IMR-90 (cell line): ENCODE measurements around the gene GRAMD1B. TPM values are rescaled to one million over a fixed set of nuclear protein-coding genes. Genes with fewer than 3 reads are reported as not detected.

ENCODE experiments used
- ATAC-seq: fragments of 200-7000 bp; cut with Tn5 transposase; 2 replicates; pipeline ENCODE4 v1.9.1; 2020; ENCODE audit warnings: low read depth, mild to moderate bottlenecking, moderate library complexity
- BruUV-seq: library from RNA; stranded (reverse); fragments of 400-500 nt; replicated peaks from 2 replicates; lab custom pipeline; 2021; lab: Mats Ljungman, UMichigan
- CTCF ChIA-PET: fragments of 300-600 bp; formaldehyde crosslinking; extraction: SDS; loops from one replicate; lab custom pipeline; 2021; ENCODE audit warnings: antibody characterized with exemption; lab: Yijun Ruan, JAX
- POLR2A ChIA-PET: fragments of 300-600 bp; sonication (Branson Sonifier 250); formaldehyde crosslinking; loops from one replicate; lab custom pipeline; 2022; ENCODE audit warnings: antibody characterized with exemption; ENCODE audit not compliant: unreplicated experiment; lab: Charles Lee
- DNase-seq: peaks from one replicate; pipeline ENCODE4 v3.0.0; 2013
- H2AFZ ChIP-seq: replicated peaks from 2 replicates; pipeline ENCODE3; 2013; ENCODE audit warnings: low read length, mild to moderate bottlenecking; ENCODE audit not compliant: poor library complexity
- H2AK5ac ChIP-seq: 2 replicates; pipeline ENCODE4 v1.6.1; 2013; ENCODE audit warnings: low read depth, low read length, inconsistent platforms
- H2AK9ac ChIP-seq: replicated peaks from 2 replicates; pipeline ENCODE3; 2013; ENCODE audit warnings: mild to moderate bottlenecking, low read depth, low read length, moderate library complexity; ENCODE audit not compliant: poor library complexity
- H2BK120ac ChIP-seq: 2 replicates; pipeline ENCODE4 v1.6.1; 2013; ENCODE audit warnings: low read depth, low read length, inconsistent platforms
- H2BK15ac ChIP-seq: 3 replicates; pipeline ENCODE4 v1.6.1; 2013; ENCODE audit warnings: low read depth, low read length, inconsistent platforms
- H2BK20ac ChIP-seq: 2 replicates; pipeline ENCODE4 v1.6.1; 2013; ENCODE audit warnings: low read depth, mild to moderate bottlenecking, inconsistent platforms, low read length, moderate library complexity
- H2BK5ac ChIP-seq: 2 replicates; pipeline ENCODE4 v1.6.1; 2013; ENCODE audit warnings: mild to moderate bottlenecking, low read depth, low read length, inconsistent platforms; ENCODE audit not compliant: poor library complexity, severe bottlenecking
- H3K14ac ChIP-seq: replicated peaks from 2 replicates; pipeline ENCODE4 v1.6.1; 2013; ENCODE audit warnings: low read depth, low read length, inconsistent platforms
- H3K18ac ChIP-seq: 2 replicates; pipeline ENCODE4 v1.6.1; 2013; ENCODE audit warnings: low read depth, low read length, control low read depth
- H3K23ac ChIP-seq: 2 replicates; pipeline ENCODE4 v1.6.1; 2013; ENCODE audit warnings: low read depth, low read length, inconsistent platforms
- H3K27ac ChIP-seq: 2 replicates; pipeline ENCODE4 v1.5.1; 2013; ENCODE audit warnings: mild to moderate bottlenecking, control low read depth, low read length; ENCODE audit not compliant: insufficient read depth
- H3K27me3 ChIP-seq: 2 replicates; pipeline ENCODE4 v1.6.1; 2013; ENCODE audit warnings: low read length; ENCODE audit not compliant: control insufficient read depth, insufficient read depth
- H3K36me3 ChIP-seq: 2 replicates; pipeline ENCODE4 v1.6.1; 2013; ENCODE audit warnings: low read length, mixed read lengths; ENCODE audit not compliant: control insufficient read depth, insufficient read depth
- H3K4ac ChIP-seq: 2 replicates; pipeline ENCODE4 v1.6.1; 2013; ENCODE audit warnings: low read depth, low read length, inconsistent platforms
- H3K4me1 ChIP-seq: 2 replicates; pipeline ENCODE4 v1.6.1; 2013; ENCODE audit warnings: low read length, mixed read lengths; ENCODE audit not compliant: control insufficient read depth, insufficient read depth
- H3K4me2 ChIP-seq: 2 replicates; pipeline ENCODE4 v1.6.1; 2013; ENCODE audit warnings: low read depth, mild to moderate bottlenecking, control low read depth, low read length, moderate library complexity
- H3K4me3 ChIP-seq: 2 replicates; pipeline ENCODE4 v1.5.1; 2013; ENCODE audit warnings: low read depth, mild to moderate bottlenecking, control low read depth, low read length, moderate library complexity; ENCODE audit not compliant: insufficient read depth
- H3K56ac ChIP-seq: 2 replicates; pipeline ENCODE4 v1.6.1; 2013; ENCODE audit warnings: low read length, inconsistent platforms; ENCODE audit not compliant: insufficient read depth; ENCODE audit errors: extremely low read depth
- H3K79me1 ChIP-seq, 2 experiments: 2 replicates each; pipeline ENCODE4 v1.6.1; 2013; ENCODE audit warnings: low read length in 2 of 2, inconsistent platforms in 1 of 2, low read depth in 1 of 2
- H3K9ac ChIP-seq: 2 replicates; pipeline ENCODE4 v1.6.1; 2013; ENCODE audit warnings: low read depth, low read length, control low read depth
- H3K9me1 ChIP-seq: 2 replicates; pipeline ENCODE4 v1.6.1; 2013; ENCODE audit warnings: low read length, inconsistent platforms; ENCODE audit not compliant: insufficient read depth
- H3K9me3 ChIP-seq: 2 replicates; pipeline ENCODE4 v1.6.1; 2013; ENCODE audit warnings: low read length; ENCODE audit not compliant: control insufficient read depth, insufficient read depth
- H4K20me1 ChIP-seq: 2 replicates; pipeline ENCODE4 v1.6.1; 2013; ENCODE audit warnings: low read length, inconsistent platforms; ENCODE audit not compliant: insufficient read depth
- H4K5ac ChIP-seq: 2 replicates; pipeline ENCODE4 v1.6.1; 2013; ENCODE audit warnings: mild to moderate bottlenecking, low read depth, low read length, control low read depth
- H4K8ac ChIP-seq, 2 experiments: 2 replicates each; pipeline ENCODE4 v1.6.1; 2013; ENCODE audit warnings: low read depth in 2 of 2, low read length in 2 of 2, control low read depth in 1 of 2, inconsistent platforms in 1 of 2
- H4K91ac ChIP-seq: 2 replicates; pipeline ENCODE4 v1.6.1; 2013; ENCODE audit warnings: low read depth, low read length, inconsistent platforms; ENCODE audit not compliant: insufficient read depth
- CTCF ChIP-seq: conservative IDR thresholded peaks from 2 replicates; pipeline ENCODE4 v1.5.1; 2012; ENCODE audit warnings: mild to moderate bottlenecking, low read depth, low read length, improper control_type of control experiment
- FOS ChIP-seq: fragments of 150-350 bp; IDR thresholded peaks from 2 replicates; pipeline ENCODE4 v1.6.1; 2016; ENCODE audit warnings: low read depth, low read length
- MAFK ChIP-seq: IDR thresholded peaks from 2 replicates; pipeline ENCODE4 v1.6.1; 2012; ENCODE audit warnings: low read depth, low read length, improper control_type of control experiment
- POLR2A ChIP-seq: IDR thresholded peaks from 2 replicates; pipeline ENCODE4 v1.6.1; 2012; ENCODE audit warnings: mild to moderate bottlenecking, low read depth, low read length
- USF2 ChIP-seq: fragments of 150-350 bp; IDR thresholded peaks from 2 replicates; pipeline ENCODE4 v1.6.1; 2017; ENCODE audit warnings: mild to moderate bottlenecking, antibody characterized with exemption, low read length, low read depth
- WGBS, 2 experiments: methylation state at CpG; one replicate each; pipeline versions ENCODE4 v1.1.5 to v1.1.7; 2013; ENCODE audit warnings: missing lambda C conversion rate in 2 of 2; ENCODE audit not compliant: insufficient read length in 1 of 2; ENCODE audit errors: extremely low coverage in 2 of 2; 5-methylcytosine and 5-hydroxymethylcytosine counted together
- dilution Hi-C: fragments of 300-500 bp; cut with HindIII; formaldehyde crosslinking; loops from one replicate; pipeline ENCODE4 v1.14.3; 2018; ENCODE audit warnings: low sequenced_read_pairs; ENCODE audit not compliant: unreplicated experiment
- in situ Hi-C: fragments of 300-500 bp; cut with MboI; formaldehyde crosslinking; loops from 3 replicates; pipeline ENCODE4 v1.14.3; 2019; ENCODE audit warnings: low sequenced_read_pairs, inconsistent platforms, mixed read lengths
- intact Hi-C: fragments of 100-400 bp; cut with micrococcal nuclease; formaldehyde crosslinking; loops from 2 replicates; pipeline ENCODE4 v1.10.0; 2022
- polyA plus RNA-seq, 3 experiments: library from polyadenylated mRNA; depleted of rRNA; stranded (reverse); fragments of >200 nt; gene quantifications; 2 replicates each; pipeline ENCODE4 v1.2.3, GENCODE V29; 2012; ENCODE audit warnings: low replicate concordance in 1 of 3
- total RNA-seq: library from RNA; depleted of rRNA; stranded (reverse); fragments of >200 nt; gene quantifications from 2 replicates; pipeline ENCODE4 v1.2.3, GENCODE V29; 2012

Gene GRAMD1B
- total and polyA plus RNA-seq, 2 of the 4 experiments (the other 2 are of a cell fraction), result 7.1 to 7.2 TPM

- TF ChIP-seq USF2, result no peak
- no peak for TF ChIP-seq MAFK
- TF ChIP-seq CTCF, result no peak
- no peak for TF ChIP-seq POLR2A
- no peak for TF ChIP-seq FOS
- Histone ChIP-seq H4K8ac (no peak overlapping the region), H3K14ac (no peak overlapping the region), H2BK15ac (no peak overlapping the region), H4K5ac (no peak overlapping the region), H3K4me2 (no peak overlapping the region), H4K20me1 (no peaks in the 10 kb centered on the region), H3K23ac (no peak overlapping the region), H2AK9ac (no peak overlapping the region), H3K4me1 (no peaks in the 10 kb centered on the region), H4K91ac (no peak overlapping the region), H3K27me3 (peaks cover 40% of the 10 kb centered on the region), H3K56ac (no peak overlapping the region), H2BK20ac (no peak overlapping the region), H3K79me1 (no peaks in the 10 kb centered on the region), H3K27ac (no peak overlapping the region), H3K9me3 (no peaks in the 10 kb centered on the region), H3K9me1 (no peaks in the 10 kb centered on the region), H3K4ac (no peak overlapping the region), H2AK5ac (no peak overlapping the region), H3K18ac (no peak overlapping the region), H3K4me3 (no peak overlapping the region), H2BK120ac (no peak overlapping the region), H3K36me3 (no peaks in the 10 kb centered on the region), H2AFZ (peak overlapping the region; percentile 52), H2BK5ac (no peak overlapping the region), H3K9ac (no peak overlapping the region)
- ATAC-seq (no peak; the same call in 1 of the 2 replicates), DNase-seq (no peak)
- POLR2A ChIA-PET, result no interaction called here
- dilution Hi-C loops, result no loop called here
- in situ Hi-C loops, result loop anchor here (5.0 kb wide), 1 partner anchor 73 kb away; no protein-coding TSS in a partner anchor
- WGBS, 2 experiments, result 20% methylated on average over 2 of the region's 7 CpGs; no CpG with 5 or more reads in 1 of the 2 experiments
- intact Hi-C loops, result no loop called here
- no TSS peak for BruUV-seq
- CTCF ChIA-PET, result no interaction called here
Observed at GRCh38 chr11:123404676-123405075, 25.4 kb upstream of the GRAMD1B start.
